WTC11 (cell line): ENCODE data around the gene ATP8B4. TPM values are rescaled to one million over a fixed set of nuclear protein-coding genes. Genes with fewer than 3 reads are reported as not detected.

ENCODE experiments used
- ATAC-seq: fragments of 200-7000 bp; cut with Tn5 transposase; 2 replicates; pipeline ENCODE4 v1.10.0; 2021; ENCODE audit warnings: mild to moderate bottlenecking, moderate library complexity
- CTCF ChIA-PET: fragments of 300-600 bp; sonication (Branson Sonifier 250); formaldehyde crosslinking; loops from one replicate; lab custom pipeline; 2021; ENCODE audit warnings: antibody characterized with exemption; lab: Charles Lee
- POLR2A ChIA-PET: fragments of 350-600 bp; sonication (Branson Sonifier 250); formaldehyde crosslinking; loops from one replicate; lab custom pipeline; 2021; ENCODE audit warnings: antibody characterized with exemption; lab: Charles Lee
- DNase-seq: peaks from one replicate; pipeline ENCODE4 v3.0.0; 2021; ENCODE audit warnings: low spot score
- H3K27ac Mint-ChIP-seq: 2 replicates; pipeline ENCODE4 v1.8.0; 2021; ENCODE audit warnings: mixed read lengths
- H3K27me3 Mint-ChIP-seq: 2 replicates; pipeline ENCODE4 v1.8.0; 2021; ENCODE audit warnings: low read depth, mild to moderate bottlenecking, moderate library complexity, mixed read lengths
- H3K36me3 Mint-ChIP-seq: 2 replicates; pipeline ENCODE4 v1.8.0; 2021; ENCODE audit warnings: mixed read lengths
- H3K4me1 Mint-ChIP-seq: 2 replicates; pipeline ENCODE4 v1.8.0; 2022; ENCODE audit warnings: mixed read lengths
- H3K4me3 Mint-ChIP-seq: 2 replicates; pipeline ENCODE4 v1.8.0; 2021; ENCODE audit warnings: mild to moderate bottlenecking, moderate library complexity, mixed read lengths
- H3K9me3 Mint-ChIP-seq: 2 replicates; pipeline ENCODE4 v1.8.0; 2021; ENCODE audit warnings: mixed read lengths
- ETV6 ChIP-seq: sonication (generic); formaldehyde crosslinking; IDR thresholded peaks from 2 replicates; pipeline ENCODE4 v1.8.1; 2022; ENCODE audit warnings: mild to moderate bottlenecking, missing genetic modification reagents
- FOXP1 ChIP-seq: sonication (generic); formaldehyde crosslinking; IDR thresholded peaks from 2 replicates; pipeline ENCODE4 v1.8.0; 2022; ENCODE audit warnings: missing genetic modification reagents, mild to moderate bottlenecking, moderate library complexity, borderline replicate concordance
- HMGA2 ChIP-seq: fragments of 250-450 bp; sonication (Bioruptor Pico); IDR thresholded peaks from 2 replicates; pipeline ENCODE4 v1.4.0; 2021; ENCODE audit warnings: mild to moderate bottlenecking, moderate library complexity
- IRF2 ChIP-seq: sonication (generic); formaldehyde crosslinking; IDR thresholded peaks from 2 replicates; pipeline ENCODE4 v1.8.0; 2022; ENCODE audit warnings: low read depth, missing genetic modification reagents, borderline replicate concordance
- OVOL2 ChIP-seq: fragments of 250-450 bp; sonication (Bioruptor Pico); IDR thresholded peaks from 2 replicates; pipeline ENCODE4 v1.9.0; 2021; ENCODE audit warnings: mild to moderate bottlenecking, borderline replicate concordance
- ZNF219 ChIP-seq: sonication (generic); formaldehyde crosslinking; IDR thresholded peaks from 2 replicates; pipeline ENCODE4 v1.8.0; 2023; ENCODE audit warnings: missing genetic modification reagents, mild to moderate bottlenecking, borderline replicate concordance
- total RNA-seq: library from RNA; stranded (reverse); gene quantifications from 3 replicates; pipeline ENCODE4 v1.2.3, GENCODE V29; 2021
- TF ChIP-seq, protein P1 (sequence below): fragments of 250-450 bp; sonication (Bioruptor Pico); IDR thresholded peaks from 2 replicates; pipeline ENCODE4 v1.9.0; 2021; ENCODE audit warnings: mild to moderate bottlenecking, borderline replicate concordance
- TF ChIP-seq, protein P2 (sequence below): sonication (generic); formaldehyde crosslinking; IDR thresholded peaks from 2 replicates; pipeline ENCODE4 v1.8.0; 2023; ENCODE audit warnings: missing genetic modification reagents, mild to moderate bottlenecking, borderline replicate concordance
- TF ChIP-seq, protein P3 (sequence below): sonication (generic); formaldehyde crosslinking; IDR thresholded peaks from 2 replicates; pipeline ENCODE4 v1.8.1; 2023; ENCODE audit warnings: mild to moderate bottlenecking, moderate library complexity, missing genetic modification reagents
- TF ChIP-seq, protein P4 (sequence below): sonication (generic); formaldehyde crosslinking; IDR thresholded peaks from 2 replicates; pipeline ENCODE4 v1.8.0; 2022; ENCODE audit warnings: missing genetic modification reagents

The ATP8B4 gene
- total RNA-seq, 1 experiment from 2014 or later, result 0.37 TPM

GRCh38 chr15:50140983-50141382, 21.9 kb upstream of the ATP8B4 start:
- H3K27ac Mint-ChIP-seq, result no peak overlapping the region
- ATAC-seq (no peak), DNase-seq (no peak)
- H3K27me3 Mint-ChIP-seq, result no peaks in the 10 kb centered on the region
- no peaks in the 10 kb centered on the region for H3K36me3 Mint-ChIP-seq
- H3K9me3 Mint-ChIP-seq, result no peaks in the 10 kb centered on the region
- ChIA-PET CTCF (interaction anchor here (0.9 kb wide), 1 partner anchor 906 kb away, joined by 3 read pairs; no protein-coding TSS in a partner anchor), POLR2A (no interaction called here)
- peaks cover 7% of the 10 kb centered on the region for H3K4me1 Mint-ChIP-seq
- H3K4me3 Mint-ChIP-seq, result no peak overlapping the region
- TF ChIP-seq, protein P1, sequence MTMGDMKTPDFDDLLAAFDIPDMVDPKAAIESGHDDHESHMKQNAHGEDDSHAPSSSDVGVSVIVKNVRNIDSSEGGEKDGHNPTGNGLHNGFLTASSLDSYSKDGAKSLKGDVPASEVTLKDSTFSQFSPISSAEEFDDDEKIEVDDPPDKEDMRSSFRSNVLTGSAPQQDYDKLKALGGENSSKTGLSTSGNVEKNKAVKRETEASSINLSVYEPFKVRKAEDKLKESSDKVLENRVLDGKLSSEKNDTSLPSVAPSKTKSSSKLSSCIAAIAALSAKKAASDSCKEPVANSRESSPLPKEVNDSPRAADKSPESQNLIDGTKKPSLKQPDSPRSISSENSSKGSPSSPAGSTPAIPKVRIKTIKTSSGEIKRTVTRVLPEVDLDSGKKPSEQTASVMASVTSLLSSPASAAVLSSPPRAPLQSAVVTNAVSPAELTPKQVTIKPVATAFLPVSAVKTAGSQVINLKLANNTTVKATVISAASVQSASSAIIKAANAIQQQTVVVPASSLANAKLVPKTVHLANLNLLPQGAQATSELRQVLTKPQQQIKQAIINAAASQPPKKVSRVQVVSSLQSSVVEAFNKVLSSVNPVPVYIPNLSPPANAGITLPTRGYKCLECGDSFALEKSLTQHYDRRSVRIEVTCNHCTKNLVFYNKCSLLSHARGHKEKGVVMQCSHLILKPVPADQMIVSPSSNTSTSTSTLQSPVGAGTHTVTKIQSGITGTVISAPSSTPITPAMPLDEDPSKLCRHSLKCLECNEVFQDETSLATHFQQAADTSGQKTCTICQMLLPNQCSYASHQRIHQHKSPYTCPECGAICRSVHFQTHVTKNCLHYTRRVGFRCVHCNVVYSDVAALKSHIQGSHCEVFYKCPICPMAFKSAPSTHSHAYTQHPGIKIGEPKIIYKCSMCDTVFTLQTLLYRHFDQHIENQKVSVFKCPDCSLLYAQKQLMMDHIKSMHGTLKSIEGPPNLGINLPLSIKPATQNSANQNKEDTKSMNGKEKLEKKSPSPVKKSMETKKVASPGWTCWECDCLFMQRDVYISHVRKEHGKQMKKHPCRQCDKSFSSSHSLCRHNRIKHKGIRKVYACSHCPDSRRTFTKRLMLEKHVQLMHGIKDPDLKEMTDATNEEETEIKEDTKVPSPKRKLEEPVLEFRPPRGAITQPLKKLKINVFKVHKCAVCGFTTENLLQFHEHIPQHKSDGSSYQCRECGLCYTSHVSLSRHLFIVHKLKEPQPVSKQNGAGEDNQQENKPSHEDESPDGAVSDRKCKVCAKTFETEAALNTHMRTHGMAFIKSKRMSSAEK (CRISPR knock-in tag), result no peak
- TF ChIP-seq OVOL2 (CRISPR knock-in tag) (no peak), ZNF219 (CRISPR knock-in tag) (no peak), IRF2 (CRISPR knock-in tag) (no peak)
- TF ChIP-seq, protein P2, sequence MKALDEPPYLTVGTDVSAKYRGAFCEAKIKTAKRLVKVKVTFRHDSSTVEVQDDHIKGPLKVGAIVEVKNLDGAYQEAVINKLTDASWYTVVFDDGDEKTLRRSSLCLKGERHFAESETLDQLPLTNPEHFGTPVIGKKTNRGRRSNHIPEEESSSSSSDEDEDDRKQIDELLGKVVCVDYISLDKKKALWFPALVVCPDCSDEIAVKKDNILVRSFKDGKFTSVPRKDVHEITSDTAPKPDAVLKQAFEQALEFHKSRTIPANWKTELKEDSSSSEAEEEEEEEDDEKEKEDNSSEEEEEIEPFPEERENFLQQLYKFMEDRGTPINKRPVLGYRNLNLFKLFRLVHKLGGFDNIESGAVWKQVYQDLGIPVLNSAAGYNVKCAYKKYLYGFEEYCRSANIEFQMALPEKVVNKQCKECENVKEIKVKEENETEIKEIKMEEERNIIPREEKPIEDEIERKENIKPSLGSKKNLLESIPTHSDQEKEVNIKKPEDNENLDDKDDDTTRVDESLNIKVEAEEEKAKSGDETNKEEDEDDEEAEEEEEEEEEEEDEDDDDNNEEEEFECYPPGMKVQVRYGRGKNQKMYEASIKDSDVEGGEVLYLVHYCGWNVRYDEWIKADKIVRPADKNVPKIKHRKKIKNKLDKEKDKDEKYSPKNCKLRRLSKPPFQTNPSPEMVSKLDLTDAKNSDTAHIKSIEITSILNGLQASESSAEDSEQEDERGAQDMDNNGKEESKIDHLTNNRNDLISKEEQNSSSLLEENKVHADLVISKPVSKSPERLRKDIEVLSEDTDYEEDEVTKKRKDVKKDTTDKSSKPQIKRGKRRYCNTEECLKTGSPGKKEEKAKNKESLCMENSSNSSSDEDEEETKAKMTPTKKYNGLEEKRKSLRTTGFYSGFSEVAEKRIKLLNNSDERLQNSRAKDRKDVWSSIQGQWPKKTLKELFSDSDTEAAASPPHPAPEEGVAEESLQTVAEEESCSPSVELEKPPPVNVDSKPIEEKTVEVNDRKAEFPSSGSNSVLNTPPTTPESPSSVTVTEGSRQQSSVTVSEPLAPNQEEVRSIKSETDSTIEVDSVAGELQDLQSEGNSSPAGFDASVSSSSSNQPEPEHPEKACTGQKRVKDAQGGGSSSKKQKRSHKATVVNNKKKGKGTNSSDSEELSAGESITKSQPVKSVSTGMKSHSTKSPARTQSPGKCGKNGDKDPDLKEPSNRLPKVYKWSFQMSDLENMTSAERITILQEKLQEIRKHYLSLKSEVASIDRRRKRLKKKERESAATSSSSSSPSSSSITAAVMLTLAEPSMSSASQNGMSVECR (CRISPR knock-in tag), result no peak

DNA sequence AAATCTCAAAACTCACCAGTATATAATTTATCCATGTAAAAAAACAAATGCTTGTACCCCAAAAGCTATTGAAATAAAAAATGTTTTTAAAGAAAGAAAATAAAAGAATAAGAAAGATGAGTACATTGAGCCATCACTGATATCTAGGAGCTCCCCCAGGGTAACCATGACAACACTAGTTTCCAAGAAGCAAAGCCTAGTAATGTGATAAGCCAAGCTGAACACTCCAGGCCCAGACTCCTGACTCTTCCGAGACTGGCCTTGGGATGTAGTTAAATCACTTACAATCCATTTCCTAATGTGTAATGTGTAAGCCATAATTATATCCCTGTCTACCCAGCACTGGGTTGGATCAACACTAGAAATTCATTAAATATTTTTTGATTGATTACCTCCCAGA, 21.1 kb upstream of the ATP8B4 start:
- TF ChIP-seq, protein P3, sequence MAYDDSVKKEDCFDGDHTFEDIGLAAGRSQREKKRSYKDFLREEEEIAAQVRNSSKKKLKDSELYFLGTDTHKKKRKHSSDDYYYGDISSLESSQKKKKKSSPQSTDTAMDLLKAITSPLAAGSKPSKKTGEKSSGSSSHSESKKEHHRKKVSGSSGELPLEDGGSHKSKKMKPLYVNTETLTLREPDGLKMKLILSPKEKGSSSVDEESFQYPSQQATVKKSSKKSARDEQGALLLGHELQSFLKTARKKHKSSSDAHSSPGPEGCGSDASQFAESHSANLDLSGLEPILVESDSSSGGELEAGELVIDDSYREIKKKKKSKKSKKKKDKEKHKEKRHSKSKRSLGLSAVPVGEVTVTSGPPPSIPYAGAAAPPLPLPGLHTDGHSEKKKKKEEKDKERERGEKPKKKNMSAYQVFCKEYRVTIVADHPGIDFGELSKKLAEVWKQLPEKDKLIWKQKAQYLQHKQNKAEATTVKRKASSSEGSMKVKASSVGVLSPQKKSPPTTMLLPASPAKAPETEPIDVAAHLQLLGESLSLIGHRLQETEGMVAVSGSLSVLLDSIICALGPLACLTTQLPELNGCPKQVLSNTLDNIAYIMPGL (CRISPR knock-in tag), result no peak
- TF ChIP-seq ETV6 (no peak), FOXP1 (CRISPR knock-in tag) (no peak), HMGA2 (no peak)
- TF ChIP-seq, protein P4, sequence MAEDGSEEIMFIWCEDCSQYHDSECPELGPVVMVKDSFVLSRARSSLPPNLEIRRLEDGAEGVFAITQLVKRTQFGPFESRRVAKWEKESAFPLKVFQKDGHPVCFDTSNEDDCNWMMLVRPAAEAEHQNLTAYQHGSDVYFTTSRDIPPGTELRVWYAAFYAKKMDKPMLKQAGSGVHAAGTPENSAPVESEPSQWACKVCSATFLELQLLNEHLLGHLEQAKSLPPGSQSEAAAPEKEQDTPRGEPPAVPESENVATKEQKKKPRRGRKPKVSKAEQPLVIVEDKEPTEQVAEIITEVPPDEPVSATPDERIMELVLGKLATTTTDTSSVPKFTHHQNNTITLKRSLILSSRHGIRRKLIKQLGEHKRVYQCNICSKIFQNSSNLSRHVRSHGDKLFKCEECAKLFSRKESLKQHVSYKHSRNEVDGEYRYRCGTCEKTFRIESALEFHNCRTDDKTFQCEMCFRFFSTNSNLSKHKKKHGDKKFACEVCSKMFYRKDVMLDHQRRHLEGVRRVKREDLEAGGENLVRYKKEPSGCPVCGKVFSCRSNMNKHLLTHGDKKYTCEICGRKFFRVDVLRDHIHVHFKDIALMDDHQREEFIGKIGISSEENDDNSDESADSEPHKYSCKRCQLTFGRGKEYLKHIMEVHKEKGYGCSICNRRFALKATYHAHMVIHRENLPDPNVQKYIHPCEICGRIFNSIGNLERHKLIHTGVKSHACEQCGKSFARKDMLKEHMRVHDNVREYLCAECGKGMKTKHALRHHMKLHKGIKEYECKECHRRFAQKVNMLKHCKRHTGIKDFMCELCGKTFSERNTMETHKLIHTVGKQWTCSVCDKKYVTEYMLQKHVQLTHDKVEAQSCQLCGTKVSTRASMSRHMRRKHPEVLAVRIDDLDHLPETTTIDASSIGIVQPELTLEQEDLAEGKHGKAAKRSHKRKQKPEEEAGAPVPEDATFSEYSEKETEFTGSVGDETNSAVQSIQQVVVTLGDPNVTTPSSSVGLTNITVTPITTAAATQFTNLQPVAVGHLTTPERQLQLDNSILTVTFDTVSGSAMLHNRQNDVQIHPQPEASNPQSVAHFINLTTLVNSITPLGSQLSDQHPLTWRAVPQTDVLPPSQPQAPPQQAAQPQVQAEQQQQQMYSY (CRISPR knock-in tag), result no peak
- Mint-ChIP-seq H3K36me3 (no peaks in the 10 kb centered on the region), H3K27ac (no peak overlapping the region), H3K27me3 (no peaks in the 10 kb centered on the region), H3K4me1 (peaks cover 7% of the 10 kb centered on the region), H3K9me3 (no peaks in the 10 kb centered on the region), H3K4me3 (no peak overlapping the region)
- ChIA-PET CTCF (no interaction called here), POLR2A (no interaction called here)
- DNase-seq, result no peak
- no peak for ATAC-seq
